Activated naive CD8-positive, alpha-beta T cell treated with anti-CD3 and anti-CD28 coated beads for 36 hours (primary cell): Measurements from ENCODE around the gene RBM22. TPM values are rescaled to one million over a fixed set of nuclear protein-coding genes. Genes with fewer than 3 reads are reported as not detected.

Experiments
- DNase-seq: peaks from one replicate; pipeline ENCODE4 v3.0.0; 2021
- H3K27ac Mint-ChIP-seq: one replicate; pipeline ENCODE4 v1.8.0; 2022; ENCODE audit warnings: mild to moderate bottlenecking, moderate library complexity, mixed read lengths
- H3K27me3 Mint-ChIP-seq: one replicate; pipeline ENCODE4 v1.8.0; 2022; ENCODE audit warnings: mild to moderate bottlenecking, mixed read lengths
- H3K36me3 Mint-ChIP-seq: one replicate; pipeline ENCODE4 v1.8.0; 2021; ENCODE audit warnings: mild to moderate bottlenecking, mixed read lengths
- H3K4me1 Mint-ChIP-seq: one replicate; pipeline ENCODE4 v1.8.0; 2021; ENCODE audit warnings: mixed read lengths
- H3K4me3 Mint-ChIP-seq: one replicate; pipeline ENCODE4 v1.8.0; 2022; ENCODE audit warnings: mild to moderate bottlenecking, moderate library complexity, mixed read lengths
- H3K9me3 Mint-ChIP-seq: one replicate; pipeline ENCODE4 v1.8.0; 2022; ENCODE audit warnings: mixed read lengths
- total RNA-seq, 2 experiments: library from RNA; stranded (reverse); gene quantifications; one replicate each; pipeline ENCODE4 v1.2.3, GENCODE V29; 2021

RBM22 gene
- total RNA-seq, 2 experiments from 2014 or later, result 62.7 to 71.7 TPM

GRCh38 chr5:150694612-150695011 is 6.2 kb downstream of the RBM22 start:
- Mint-ChIP-seq H3K36me3 (peaks cover 23% of the 10 kb centered on the region), H3K27ac (no peak overlapping the region), H3K4me1 (no peaks in the 10 kb centered on the region), H3K4me3 (no peak overlapping the region), H3K9me3 (no peaks in the 10 kb centered on the region), H3K27me3 (no peaks in the 10 kb centered on the region)
- no peak for DNase-seq

DNA sequence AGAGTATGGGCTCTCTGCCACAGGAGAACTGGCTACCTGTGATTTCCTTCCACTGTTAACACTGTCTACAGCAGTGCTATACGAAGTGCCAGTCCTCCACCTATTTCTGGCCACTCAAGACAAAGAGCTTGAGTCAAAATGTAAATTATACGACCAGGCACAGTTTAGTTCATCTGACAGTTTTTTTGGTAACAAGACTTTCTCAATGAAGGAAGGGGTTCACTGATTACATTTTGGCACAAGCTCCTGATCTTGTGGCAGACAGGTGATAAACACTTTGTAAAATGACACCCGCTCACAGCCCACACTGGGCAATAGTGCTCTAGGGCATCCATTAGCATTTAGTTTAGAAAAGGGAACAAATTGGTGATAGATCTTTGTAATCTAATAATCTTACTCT is 8.6 kb downstream of the RBM22 start:
- no peak overlapping the region for H3K27ac Mint-ChIP-seq
- no peaks in the 10 kb centered on the region for H3K27me3 Mint-ChIP-seq
- H3K4me3 Mint-ChIP-seq, result no peak overlapping the region
- peaks cover 20% of the 10 kb centered on the region for H3K36me3 Mint-ChIP-seq
- DNase-seq, result no peak
- H3K4me1 Mint-ChIP-seq, result no peaks in the 10 kb centered on the region
- H3K9me3 Mint-ChIP-seq, result no peaks in the 10 kb centered on the region

- Mint-ChIP-seq H3K27me3 (no peaks in the 10 kb centered on the region), H3K9me3 (no peaks in the 10 kb centered on the region), H3K4me1 (no peaks in the 10 kb centered on the region), H3K36me3 (peaks cover 20% of the 10 kb centered on the region), H3K27ac (no peak overlapping the region), H3K4me3 (no peak overlapping the region)
- DNase-seq, result no peak
Observed at GRCh38 chr5:150690760-150691159, 10.1 kb downstream of the RBM22 start.

DNA sequence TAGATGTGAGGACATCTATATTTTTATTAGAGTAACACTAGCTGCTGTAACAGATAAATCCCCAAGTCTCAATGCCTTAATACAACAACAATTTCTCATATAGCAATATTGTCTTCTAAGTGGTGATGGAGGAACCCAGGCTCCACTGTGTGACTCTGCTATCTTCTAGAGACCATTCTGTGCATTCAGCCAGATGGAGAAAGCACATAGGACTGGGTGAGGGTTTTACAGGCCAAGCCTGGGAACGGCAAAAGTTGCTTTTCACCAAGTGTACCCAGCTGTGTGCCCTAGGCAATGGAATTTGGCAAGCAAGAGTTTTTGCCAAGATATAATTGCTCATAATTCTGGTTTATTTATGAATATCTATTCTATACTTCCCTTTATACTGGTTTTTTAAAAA is 11.7 kb downstream of the RBM22 start:
- H3K36me3 Mint-ChIP-seq, result peaks cover 18% of the 10 kb centered on the region
- H3K4me3 Mint-ChIP-seq, result no peak overlapping the region
- H3K4me1 Mint-ChIP-seq, result no peaks in the 10 kb centered on the region
- H3K27ac Mint-ChIP-seq, result no peak overlapping the region
- no peaks in the 10 kb centered on the region for H3K27me3 Mint-ChIP-seq
- DNase-seq, result no peak
- no peaks in the 10 kb centered on the region for H3K9me3 Mint-ChIP-seq

DNA sequence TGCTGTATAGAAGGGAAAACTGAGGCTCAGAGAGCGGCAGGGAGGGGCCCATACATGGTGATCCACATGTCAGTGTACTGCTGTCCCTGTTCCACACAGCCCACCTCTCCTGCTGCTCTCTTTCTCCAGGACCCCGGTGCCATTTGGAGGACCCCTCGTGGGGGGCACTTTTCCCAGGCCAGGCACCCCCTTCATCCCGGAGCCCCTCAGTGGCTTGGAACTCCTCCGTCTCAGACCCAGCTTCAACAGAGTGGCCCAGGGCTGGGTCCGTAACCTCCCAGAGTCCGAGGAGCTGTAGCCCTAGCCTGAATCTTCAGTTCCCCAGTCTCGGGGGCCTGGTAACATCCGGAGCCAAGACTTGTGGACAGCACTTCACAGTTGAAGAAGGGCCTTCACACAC is 24.3 kb downstream of the RBM22 start:
- Mint-ChIP-seq H3K27me3 (peaks cover 9% of the 10 kb centered on the region), H3K9me3 (no peaks in the 10 kb centered on the region), H3K27ac (no peak overlapping the region), H3K4me1 (peaks cover 4% of the 10 kb centered on the region), H3K4me3 (no peak overlapping the region), H3K36me3 (no peaks in the 10 kb centered on the region)
- no peak for DNase-seq

DNA sequence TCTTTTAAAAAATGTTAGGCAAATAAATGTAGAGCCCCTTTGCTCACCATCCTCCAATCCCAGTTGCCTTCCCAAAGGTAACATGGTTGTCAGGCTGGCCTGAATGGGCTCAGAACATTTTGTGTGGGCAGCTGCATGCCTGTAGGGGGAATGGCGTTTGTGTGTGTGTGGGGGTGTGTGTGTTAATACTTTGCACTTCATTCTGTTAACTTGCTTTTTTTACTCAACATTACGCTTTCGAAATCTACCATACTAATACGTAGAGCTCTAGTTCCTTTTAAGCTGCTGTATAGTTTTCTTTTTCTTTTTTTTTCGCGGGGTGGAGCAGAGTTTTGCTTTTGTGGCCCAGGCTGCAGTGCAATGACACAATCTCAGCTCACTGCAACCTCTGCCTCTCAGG is 25.8 kb downstream of the RBM22 start:
- Mint-ChIP-seq H3K9me3 (no peaks in the 10 kb centered on the region), H3K27me3 (peaks cover 23% of the 10 kb centered on the region), H3K36me3 (no peaks in the 10 kb centered on the region), H3K27ac (no peak overlapping the region), H3K4me3 (no peak overlapping the region), H3K4me1 (peaks cover 4% of the 10 kb centered on the region)
- no peak for DNase-seq

- H3K36me3 Mint-ChIP-seq, result no peaks in the 10 kb centered on the region
- H3K4me1 Mint-ChIP-seq, result peaks cover 4% of the 10 kb centered on the region
- no peak for DNase-seq
- H3K27me3 Mint-ChIP-seq, result peaks cover 26% of the 10 kb centered on the region
- no peak overlapping the region for H3K4me3 Mint-ChIP-seq
- H3K27ac Mint-ChIP-seq, result no peak overlapping the region
- H3K9me3 Mint-ChIP-seq, result no peaks in the 10 kb centered on the region
Observed at GRCh38 chr5:150674341-150674821, 26.5 kb downstream of the RBM22 start.

DNA sequence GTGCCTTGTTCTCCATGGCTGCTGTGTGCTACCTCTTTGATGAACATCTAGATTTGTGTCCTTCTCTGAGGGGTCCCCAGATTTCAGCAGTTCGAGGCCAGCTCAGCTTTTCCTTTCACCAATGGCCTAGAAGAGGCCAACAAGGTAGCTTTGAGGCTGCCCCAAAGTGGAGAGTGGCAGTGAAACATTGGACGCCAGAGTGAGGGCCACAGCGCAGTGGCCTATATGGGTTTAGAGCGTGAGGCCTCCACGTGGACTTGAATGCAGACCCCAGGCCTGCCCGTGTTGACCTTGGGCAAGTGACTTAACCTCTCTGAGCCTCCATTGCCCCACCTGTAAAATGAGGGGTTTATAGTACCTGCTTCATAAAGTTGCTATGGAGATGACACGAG is 28.0 kb downstream of the RBM22 start:
- Mint-ChIP-seq H3K4me3 (no peak overlapping the region), H3K36me3 (no peaks in the 10 kb centered on the region), H3K27ac (no peak overlapping the region), H3K9me3 (no peaks in the 10 kb centered on the region), H3K27me3 (peaks cover 26% of the 10 kb centered on the region), H3K4me1 (peaks cover 4% of the 10 kb centered on the region)
- DNase-seq, result no peak

DNA sequence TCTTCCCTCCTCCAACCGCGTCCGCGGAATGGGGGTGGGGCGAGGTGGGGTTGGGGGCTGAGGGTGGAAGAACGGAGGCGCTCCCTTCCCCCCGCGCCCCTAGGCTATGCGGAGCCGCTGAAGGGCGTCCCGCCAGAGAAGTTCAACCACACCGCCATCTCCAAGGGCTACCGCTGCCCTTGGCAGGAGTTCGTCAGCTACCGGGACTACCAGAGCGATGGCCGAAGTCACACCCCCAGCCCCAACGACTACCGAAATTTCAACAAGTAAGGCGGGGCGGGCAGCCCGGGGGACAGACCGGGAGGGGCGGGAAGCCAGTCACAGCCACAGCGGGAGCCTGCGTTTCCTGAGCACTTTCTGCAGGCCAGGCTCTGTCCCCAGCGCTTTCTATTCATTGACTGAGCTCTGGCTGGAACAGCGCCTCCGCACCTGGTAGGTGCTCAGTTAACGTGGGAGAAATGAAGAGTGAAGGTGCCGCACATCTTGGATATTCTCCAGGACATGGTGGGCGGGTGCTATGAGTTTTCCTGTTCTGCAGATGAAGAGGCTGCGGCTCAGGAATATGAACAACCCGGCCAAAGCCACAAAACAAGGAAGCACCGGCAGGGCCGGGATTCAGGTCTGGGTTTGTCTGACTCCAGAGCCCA is 28.5 kb downstream of the RBM22 start:
- H3K4me3 Mint-ChIP-seq, result peak overlapping the region; percentile 75
- H3K27me3 Mint-ChIP-seq, result peaks cover 26% of the 10 kb centered on the region

GRCh38 chr5:150671509-150672236 is 29.2 kb downstream of the RBM22 start:
- H3K4me1 Mint-ChIP-seq, result peaks cover 4% of the 10 kb centered on the region
- H3K9me3 Mint-ChIP-seq, result no peaks in the 10 kb centered on the region
- no peak overlapping the region for H3K27ac Mint-ChIP-seq
- H3K4me3 Mint-ChIP-seq, result peak overlapping the region; percentile 75
- peak; percentile 24 for DNase-seq
- peaks cover 26% of the 10 kb centered on the region for H3K27me3 Mint-ChIP-seq
- H3K36me3 Mint-ChIP-seq, result no peaks in the 10 kb centered on the region

More for the DNA sequence above, 28.5 kb downstream of the RBM22 start:
- peaks cover 4% of the 10 kb centered on the region for H3K4me1 Mint-ChIP-seq
- DNase-seq, result peak; percentile 18
- H3K36me3 Mint-ChIP-seq, result no peaks in the 10 kb centered on the region
- no peaks in the 10 kb centered on the region for H3K9me3 Mint-ChIP-seq
- no peak overlapping the region for H3K27ac Mint-ChIP-seq

DNA sequence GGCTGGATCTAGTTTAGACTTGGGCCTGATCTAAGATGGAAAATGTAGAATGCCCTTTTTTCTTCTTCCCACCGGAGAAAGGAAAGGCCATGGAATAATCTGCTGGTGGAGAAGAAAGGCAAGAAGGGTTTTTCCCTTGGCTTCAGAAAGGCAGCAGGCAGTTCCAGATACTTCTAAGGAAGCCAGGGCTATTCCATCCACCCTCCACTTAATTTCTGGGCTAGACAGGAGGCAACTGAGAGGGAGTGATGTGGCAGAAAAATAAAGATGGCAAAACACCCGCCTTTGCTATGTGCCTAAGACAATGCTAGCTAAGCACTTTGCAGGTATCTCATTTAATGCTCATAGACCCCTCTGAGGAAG is 29.9 kb downstream of the RBM22 start:
- Mint-ChIP-seq H3K27me3 (peaks cover 26% of the 10 kb centered on the region), H3K4me1 (peaks cover 4% of the 10 kb centered on the region), H3K4me3 (no peak overlapping the region), H3K36me3 (no peaks in the 10 kb centered on the region), H3K27ac (no peak overlapping the region), H3K9me3 (no peaks in the 10 kb centered on the region)
- no peak for DNase-seq

GRCh38 chr5:150670275-150670947 is 30.5 kb downstream of the RBM22 start:
- Mint-ChIP-seq H3K27ac (no peak overlapping the region), H3K9me3 (no peaks in the 10 kb centered on the region), H3K27me3 (peaks cover 26% of the 10 kb centered on the region)

DNA sequence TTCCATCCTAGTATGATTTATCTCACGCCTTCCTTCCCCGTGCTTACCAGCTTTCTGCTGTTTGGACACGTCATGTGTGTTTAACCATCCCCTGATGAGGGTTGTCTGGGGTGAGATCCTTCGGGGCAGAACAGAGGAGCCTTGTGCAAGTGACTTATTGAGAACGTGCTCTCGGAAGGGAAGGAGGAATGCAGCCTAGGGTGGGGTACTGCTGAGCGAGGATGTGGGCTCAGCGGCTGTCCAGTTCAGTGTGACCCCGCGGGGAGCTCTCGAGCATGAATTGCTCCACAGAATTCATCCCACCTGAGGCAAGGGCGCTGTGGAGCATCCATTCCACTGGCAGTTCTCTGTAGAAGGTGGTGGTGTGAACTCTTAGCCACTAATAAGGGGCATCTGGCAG is 35.8 kb downstream of the RBM22 start:
- H3K36me3 Mint-ChIP-seq, result no peaks in the 10 kb centered on the region
- H3K4me3 Mint-ChIP-seq, result no peak overlapping the region
- H3K27me3 Mint-ChIP-seq, result peaks cover 2% of the 10 kb centered on the region
- DNase-seq, result no peak
- no peaks in the 10 kb centered on the region for H3K4me1 Mint-ChIP-seq
- H3K27ac Mint-ChIP-seq, result no peak overlapping the region
- no peaks in the 10 kb centered on the region for H3K9me3 Mint-ChIP-seq

More at GRCh38 chr5:150670275-150670947, 30.5 kb downstream of the RBM22 start:
- no peak overlapping the region for H3K4me3 Mint-ChIP-seq
- no peaks in the 10 kb centered on the region for H3K36me3 Mint-ChIP-seq
- DNase-seq, result no peak
- peaks cover 4% of the 10 kb centered on the region for H3K4me1 Mint-ChIP-seq

GRCh38 chr5:150663936-150664335 is 36.9 kb downstream of the RBM22 start:
- Mint-ChIP-seq H3K4me1 (no peaks in the 10 kb centered on the region), H3K4me3 (no peak overlapping the region), H3K36me3 (no peaks in the 10 kb centered on the region), H3K9me3 (no peaks in the 10 kb centered on the region), H3K27me3 (no peaks in the 10 kb centered on the region), H3K27ac (no peak overlapping the region)
- no peak for DNase-seq

- no peaks in the 10 kb centered on the region for H3K4me1 Mint-ChIP-seq
- H3K27ac Mint-ChIP-seq, result no peak overlapping the region
- no peaks in the 10 kb centered on the region for H3K27me3 Mint-ChIP-seq
- H3K9me3 Mint-ChIP-seq, result no peaks in the 10 kb centered on the region
- no peaks in the 10 kb centered on the region for H3K36me3 Mint-ChIP-seq
- no peak for DNase-seq
- no peak overlapping the region for H3K4me3 Mint-ChIP-seq
Observed at GRCh38 chr5:150662731-150663516, 37.9 kb downstream of the RBM22 start.
